ES-I3 (cell line): ENCODE results near the gene AMN.

Experiments used
- H3K36me3 ChIP-seq: 2 replicates; pipeline ENCODE4 v1.6.1; 2013; ENCODE audit warnings: mild to moderate bottlenecking, low read length, control low read depth, moderate library complexity; ENCODE audit not compliant: insufficient read depth
- H3K4me1 ChIP-seq: 2 replicates; pipeline ENCODE4 v1.6.1; 2013; ENCODE audit warnings: mild to moderate bottlenecking, control low read depth, low read length; ENCODE audit not compliant: insufficient read depth
- H3K9ac ChIP-seq: 2 replicates; pipeline ENCODE4 v1.6.1; 2013; ENCODE audit warnings: low read depth, mild to moderate bottlenecking, low read length, moderate library complexity
- H3K9me3 ChIP-seq: 2 replicates; pipeline ENCODE4 v1.6.1; 2013; ENCODE audit warnings: mild to moderate bottlenecking, low read length, moderate library complexity; ENCODE audit not compliant: control insufficient read depth, insufficient read depth

Gene AMN

DNA sequence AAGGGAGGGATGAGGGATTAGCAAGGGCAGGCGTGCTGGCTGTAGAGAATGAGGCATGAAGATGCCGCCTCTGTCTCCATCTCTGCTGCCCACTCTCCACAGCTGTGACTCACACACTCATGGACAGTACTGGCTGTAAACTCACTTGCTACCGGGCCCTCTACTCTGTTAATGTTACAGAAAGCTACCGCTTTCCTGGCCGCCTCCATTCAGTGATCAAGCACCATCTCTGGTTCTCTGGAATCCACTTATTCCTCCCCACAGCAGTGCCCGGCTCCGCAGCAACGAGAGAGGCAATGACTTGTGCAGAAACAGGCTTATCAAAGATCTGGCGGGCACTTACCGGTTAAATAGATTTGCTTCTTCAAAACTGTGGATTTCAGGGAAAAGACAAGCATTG is 34.8 kb downstream of the AMN start:
- Histone ChIP-seq H3K9ac (no peak overlapping the region), H3K36me3 (peaks cover 27% of the 10 kb centered on the region), H3K9me3 (no peaks in the 10 kb centered on the region), H3K4me1 (no peaks in the 10 kb centered on the region; the same call in 1 of the 2 replicates)

DNA sequence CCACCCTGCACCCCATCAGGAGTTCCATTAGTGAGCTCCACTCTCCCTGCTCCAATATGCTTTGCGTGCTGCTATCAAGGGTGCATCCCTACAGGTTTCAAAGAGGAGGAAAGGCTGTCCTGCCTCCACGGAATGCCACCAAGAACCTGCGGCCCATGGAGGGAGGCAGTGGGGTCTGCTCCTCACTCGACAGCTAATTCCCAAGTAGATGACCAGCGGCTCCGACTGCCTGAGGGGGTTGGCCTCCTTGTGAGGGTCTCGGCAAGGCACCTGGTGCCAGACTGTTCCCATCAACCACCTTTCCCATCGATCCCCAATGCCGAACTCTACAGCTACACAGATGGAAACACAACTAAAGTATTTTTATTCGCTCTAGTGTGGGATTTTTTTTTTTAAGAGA is 36.0 kb downstream of the AMN start:
- H3K9me3 ChIP-seq, result no peaks in the 10 kb centered on the region
- peaks cover 33% of the 10 kb centered on the region for H3K36me3 ChIP-seq
- H3K4me1 ChIP-seq, result no peaks in the 10 kb centered on the region
- no peak overlapping the region for H3K9ac ChIP-seq

DNA sequence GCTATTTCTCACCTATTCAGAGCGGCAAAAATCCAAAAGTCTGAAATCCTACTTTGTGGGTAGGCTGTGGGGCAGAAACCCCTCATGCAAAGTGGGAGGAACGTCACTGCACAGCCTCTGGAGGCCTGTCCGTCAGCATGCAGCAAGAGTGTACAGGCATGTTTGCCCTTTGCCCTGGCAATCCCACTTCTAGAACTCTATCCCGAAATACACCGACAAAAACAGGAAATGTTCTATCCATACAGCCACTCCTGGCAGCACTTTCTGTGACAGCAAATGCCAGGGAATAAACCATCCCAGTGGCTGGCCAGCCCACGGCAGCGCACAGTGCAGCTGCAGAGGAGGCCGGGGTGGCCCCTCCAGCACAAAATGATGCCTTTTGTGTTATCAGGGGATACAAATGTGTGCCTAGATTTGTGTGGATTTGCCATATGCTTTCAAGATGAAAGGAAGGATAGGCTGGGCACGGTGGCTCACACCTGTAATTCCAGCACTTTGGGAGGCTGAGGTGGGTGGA is 39.7 kb downstream of the AMN start:
- no peak overlapping the region for H3K9ac ChIP-seq
- no peaks in the 10 kb centered on the region for H3K9me3 ChIP-seq
- H3K36me3 ChIP-seq, result peaks cover 36% of the 10 kb centered on the region
- no peaks in the 10 kb centered on the region for H3K4me1 ChIP-seq

DNA sequence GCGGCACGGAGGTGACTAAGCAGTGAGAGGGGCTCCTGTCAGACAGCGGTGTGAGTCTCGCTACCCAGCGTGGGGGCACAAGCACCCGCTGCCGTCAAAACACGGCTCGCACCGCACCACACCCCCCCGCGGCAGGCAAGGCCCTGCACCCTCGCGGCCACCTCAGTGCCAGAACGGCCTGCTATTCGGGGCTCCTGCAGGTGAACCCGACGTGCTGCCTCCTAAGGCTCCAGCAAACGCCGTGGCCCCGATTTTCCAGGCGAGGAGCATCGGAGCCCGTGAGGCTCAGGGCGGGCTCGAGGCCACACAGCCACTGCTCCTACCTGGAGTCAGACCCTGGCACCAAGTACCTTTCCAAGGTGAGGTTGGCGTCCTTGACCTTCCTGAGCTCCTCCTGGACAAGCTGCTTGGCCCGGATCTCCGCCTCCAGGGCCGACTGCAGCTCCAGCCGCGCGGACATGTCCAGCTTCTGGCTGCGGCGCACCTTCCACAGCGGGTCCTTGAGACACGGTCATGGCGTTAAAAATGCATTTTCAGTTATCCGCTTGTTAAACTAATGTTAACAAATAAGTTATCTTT is 41.8 kb downstream of the AMN start:
- H3K36me3 ChIP-seq, result peaks cover 39% of the 10 kb centered on the region

DNA sequence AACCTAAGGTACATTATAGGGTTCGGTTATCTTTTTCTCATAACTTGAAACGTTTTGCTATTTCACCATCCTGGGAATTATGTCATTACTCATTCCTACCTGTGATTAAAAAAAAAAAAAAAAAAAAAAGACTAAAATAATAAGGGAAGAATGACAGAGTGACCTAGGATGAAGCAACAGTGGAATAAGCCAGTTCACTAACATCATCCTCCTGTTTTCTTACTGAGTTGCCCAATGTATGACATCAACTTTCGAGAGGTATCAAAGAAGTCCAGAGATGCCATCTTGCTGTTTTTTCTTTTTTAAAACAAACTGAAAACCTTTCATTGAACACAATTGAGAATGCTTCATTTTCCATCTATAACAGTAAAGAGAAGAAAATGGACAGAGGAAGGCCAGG is 42.8 kb downstream of the AMN start:
- no peaks in the 10 kb centered on the region for H3K4me1 ChIP-seq
- peaks cover 40% of the 10 kb centered on the region for H3K36me3 ChIP-seq
- no peak overlapping the region for H3K9ac ChIP-seq
- H3K9me3 ChIP-seq, result no peaks in the 10 kb centered on the region

More for the DNA sequence above, 41.8 kb downstream of the AMN start:
- H3K9me3 ChIP-seq, result no peaks in the 10 kb centered on the region
- H3K4me1 ChIP-seq, result no peaks in the 10 kb centered on the region
- H3K9ac ChIP-seq, result no peak overlapping the region

DNA sequence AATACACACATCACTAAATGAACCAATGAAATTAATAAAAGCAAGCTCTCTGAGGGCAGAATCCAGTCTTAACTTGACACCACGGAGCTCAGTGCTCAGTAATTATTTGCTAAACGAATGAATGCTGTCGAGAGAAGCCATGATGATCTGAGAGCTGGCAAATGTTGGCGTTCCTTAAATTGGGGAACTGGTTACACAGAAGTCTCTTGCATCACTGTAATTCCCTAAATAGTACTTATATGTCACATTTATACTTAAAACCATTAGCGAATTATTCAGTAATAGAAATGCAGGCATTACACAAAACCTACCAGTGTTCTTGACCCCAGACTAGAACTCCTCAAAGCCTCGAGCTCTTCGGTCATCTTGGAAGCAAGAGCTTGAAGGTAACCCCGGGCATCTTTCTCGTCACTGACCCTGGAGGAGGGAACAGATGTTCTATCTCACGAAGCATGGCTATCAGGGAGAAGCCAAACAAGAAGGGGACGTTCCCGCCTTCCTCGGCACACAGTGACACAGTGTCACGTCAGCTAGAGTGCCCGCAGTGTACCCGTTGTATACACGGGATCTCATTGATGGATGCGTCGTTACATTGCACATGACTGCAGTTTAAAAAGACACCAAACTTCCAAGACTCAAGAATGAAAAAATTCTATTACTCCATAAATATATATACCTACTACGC is 43.6 kb downstream of the AMN start:
- Histone ChIP-seq H3K4me1 (no peaks in the 10 kb centered on the region), H3K36me3 (peaks cover 45% of the 10 kb centered on the region)

DNA sequence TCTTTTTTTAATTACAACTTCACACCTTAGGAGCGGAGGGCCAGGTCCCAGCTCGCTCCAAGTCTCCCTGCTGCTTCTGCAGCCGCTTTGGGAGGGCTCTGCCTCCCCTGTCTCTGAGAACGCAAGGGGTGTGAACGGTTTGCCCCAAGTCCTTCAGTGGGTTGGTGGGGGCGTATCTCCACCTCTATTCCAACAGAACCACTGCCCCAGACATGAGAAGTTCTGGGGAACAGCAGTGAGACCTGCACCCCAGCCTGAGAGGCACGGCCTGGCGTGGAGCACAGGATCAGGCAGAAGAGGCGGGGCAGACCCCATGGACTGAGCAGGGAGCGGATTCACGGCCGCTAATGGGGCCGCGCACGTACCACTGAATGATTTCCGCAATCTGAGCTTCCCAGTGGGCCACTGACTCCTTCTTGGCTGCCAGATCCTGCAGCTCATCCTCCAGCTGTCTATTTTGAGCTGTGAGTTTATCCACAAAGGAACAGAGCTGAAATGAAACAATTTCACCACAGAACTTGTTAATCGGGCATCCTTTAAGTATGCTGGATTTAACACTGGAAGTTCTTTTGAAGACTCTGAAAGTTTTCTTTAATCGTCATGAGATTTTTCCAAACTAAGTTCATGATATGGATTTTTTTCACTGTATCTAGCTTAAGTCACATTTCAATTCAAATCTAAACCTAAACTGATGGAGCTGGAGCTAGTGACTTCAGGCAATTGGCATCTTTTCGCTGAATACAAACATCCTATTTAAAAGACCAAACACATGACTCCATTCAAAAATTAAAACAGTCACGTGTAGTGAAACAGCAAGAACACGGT is 44.4 kb downstream of the AMN start:
- no peaks in the 10 kb centered on the region for H3K9me3 ChIP-seq
- no peaks in the 10 kb centered on the region for H3K4me1 ChIP-seq
- peaks cover 48% of the 10 kb centered on the region for H3K36me3 ChIP-seq

More for the DNA sequence above, 43.6 kb downstream of the AMN start:
- H3K9ac ChIP-seq, result no peak overlapping the region
- H3K9me3 ChIP-seq, result no peaks in the 10 kb centered on the region

DNA sequence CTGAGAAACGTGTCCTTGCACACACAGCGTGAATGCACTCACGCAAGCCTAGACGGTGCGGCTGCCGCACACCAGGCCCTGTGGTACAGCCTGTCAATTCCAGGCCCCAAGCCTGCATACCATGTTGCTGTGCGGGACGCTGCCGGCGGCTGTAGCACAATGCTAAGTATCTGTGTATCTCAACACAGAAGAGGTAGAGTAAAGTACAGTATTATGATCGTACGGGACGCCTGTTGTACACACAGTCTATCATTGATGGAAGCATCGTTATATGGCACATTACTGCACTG is 45.0 kb downstream of the AMN start:
- H3K4me1 ChIP-seq, result no peaks in the 10 kb centered on the region
- H3K9me3 ChIP-seq, result no peaks in the 10 kb centered on the region
- H3K9ac ChIP-seq, result no peak overlapping the region
- peaks cover 44% of the 10 kb centered on the region for H3K36me3 ChIP-seq

More for the DNA sequence above, 44.4 kb downstream of the AMN start:
- no peak overlapping the region for H3K9ac ChIP-seq

DNA sequence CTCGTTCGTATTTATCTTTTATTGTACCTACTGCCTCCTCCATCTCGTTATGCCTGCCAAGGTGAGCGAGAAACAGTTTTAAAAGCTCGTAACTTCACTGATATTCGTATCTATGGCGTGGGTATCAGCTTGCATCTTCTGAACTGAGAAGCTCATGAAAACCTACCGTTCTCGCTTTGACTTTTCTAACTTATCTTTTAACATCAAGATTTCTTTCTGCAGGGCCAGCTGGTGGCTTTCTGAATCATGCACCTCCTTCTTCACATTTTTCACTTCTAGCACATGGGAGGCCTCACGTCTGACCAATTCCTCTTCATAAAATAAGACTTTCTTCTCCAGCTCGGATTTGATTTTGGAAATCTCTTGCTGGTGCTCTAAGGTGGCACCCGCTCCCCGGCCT is 45.8 kb downstream of the AMN start:
- Histone ChIP-seq H3K9me3 (no peaks in the 10 kb centered on the region), H3K9ac (no peak overlapping the region), H3K36me3 (peaks cover 41% of the 10 kb centered on the region), H3K4me1 (no peaks in the 10 kb centered on the region)

DNA sequence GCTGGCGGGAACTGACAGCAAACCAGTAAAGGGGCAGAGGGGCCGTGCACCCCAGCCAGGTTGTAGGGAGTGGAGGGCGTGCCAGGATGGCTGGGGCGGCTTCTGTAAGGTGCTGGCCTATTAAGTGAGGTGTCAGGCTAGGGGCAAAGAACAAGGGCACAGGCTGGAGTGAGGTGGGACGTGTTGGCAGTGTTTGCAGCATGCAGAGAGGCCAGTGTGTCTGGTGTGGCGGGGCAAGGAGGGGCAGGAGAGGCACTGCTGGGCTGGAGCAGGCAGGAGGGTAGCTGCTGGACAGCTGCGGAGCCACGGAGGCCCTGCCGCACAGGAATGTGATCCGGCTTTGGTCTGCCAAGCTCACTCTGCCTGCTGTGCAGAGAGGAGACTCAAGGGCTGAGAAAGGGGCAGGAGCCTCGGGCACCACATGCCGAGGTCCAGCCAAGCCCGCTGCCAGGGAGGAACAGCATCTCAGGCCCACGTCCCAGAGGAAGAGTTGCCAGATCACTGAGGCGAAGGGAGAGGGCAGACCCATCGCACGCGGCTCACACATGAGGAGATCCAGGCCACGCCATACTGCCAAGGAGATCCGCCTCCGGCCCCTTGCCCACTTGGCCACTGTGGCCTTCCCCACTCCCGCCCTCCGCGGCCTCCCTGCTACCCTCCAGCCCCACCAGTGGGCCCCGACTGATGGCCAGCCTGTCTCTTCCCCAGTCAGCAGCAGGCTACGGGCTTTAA is 46.8 kb downstream of the AMN start:
- H3K9ac ChIP-seq, result no peak overlapping the region
- H3K4me1 ChIP-seq, result no peaks in the 10 kb centered on the region
- no peaks in the 10 kb centered on the region for H3K9me3 ChIP-seq
- H3K36me3 ChIP-seq, result peaks cover 35% of the 10 kb centered on the region

DNA sequence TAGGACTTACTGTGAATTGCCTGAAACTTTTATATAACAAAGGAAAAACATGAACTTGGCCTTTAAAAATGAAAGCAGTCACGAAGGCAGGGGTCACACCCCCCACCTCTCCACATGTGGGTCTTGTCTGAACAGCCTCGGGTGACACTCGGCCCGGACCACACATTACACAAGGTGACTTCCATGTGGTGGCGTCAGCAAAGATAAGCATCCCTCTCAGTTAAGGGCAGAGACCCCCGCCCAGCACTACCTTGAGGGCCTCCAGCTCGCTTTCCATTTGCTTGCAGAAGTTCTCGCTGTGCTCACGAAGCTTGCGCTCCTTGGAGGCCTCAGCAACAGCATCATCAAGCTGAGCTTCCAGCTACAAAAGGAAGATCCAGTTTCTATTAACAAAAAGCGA is 47.4 kb downstream of the AMN start:
- H3K9ac ChIP-seq, result no peak overlapping the region
- H3K36me3 ChIP-seq, result peaks cover 35% of the 10 kb centered on the region
- H3K9me3 ChIP-seq, result no peaks in the 10 kb centered on the region
- H3K4me1 ChIP-seq, result no peaks in the 10 kb centered on the region

DNA sequence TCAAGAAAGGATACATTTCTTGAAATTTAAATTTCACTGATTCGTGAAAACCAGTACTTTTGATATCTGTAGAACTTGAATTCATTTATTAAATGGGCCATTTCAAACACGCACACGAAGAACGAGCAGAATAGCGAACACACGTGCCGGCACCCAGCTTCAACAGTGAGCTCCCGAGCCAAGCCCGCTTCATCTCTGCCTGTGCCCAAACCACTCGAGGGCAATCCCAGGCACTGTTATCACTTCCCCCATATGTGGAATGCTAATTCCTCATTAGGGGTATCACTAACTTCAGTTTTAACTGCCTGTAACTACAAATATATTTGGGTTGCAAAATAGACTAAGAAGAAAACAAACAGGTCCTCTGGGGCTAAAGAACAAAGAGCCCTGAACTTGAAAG is 48.0 kb downstream of the AMN start:
- Histone ChIP-seq H3K9me3 (no peaks in the 10 kb centered on the region), H3K36me3 (peaks cover 37% of the 10 kb centered on the region), H3K9ac (no peak overlapping the region), H3K4me1 (no peaks in the 10 kb centered on the region)

DNA sequence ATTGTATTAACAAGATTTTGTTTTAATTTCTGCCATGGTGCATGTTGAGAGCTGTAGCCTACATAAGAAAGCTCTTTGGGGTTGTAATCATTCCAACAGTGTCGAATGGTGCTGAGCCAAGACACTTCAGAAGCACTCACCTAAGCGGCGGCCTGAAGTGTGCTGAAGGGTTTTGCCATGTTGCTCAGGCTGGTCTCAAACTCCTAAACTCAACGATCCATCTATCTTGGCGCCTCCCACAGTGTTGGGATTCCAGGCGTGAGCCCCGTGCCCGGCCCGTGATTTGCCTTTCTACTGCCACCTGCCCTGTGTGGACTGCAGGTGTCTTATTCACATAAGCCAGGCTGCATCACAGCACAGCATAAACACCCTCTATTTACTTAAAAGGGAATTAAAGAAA is 48.9 kb downstream of the AMN start:
- Histone ChIP-seq H3K9ac (no peak overlapping the region), H3K36me3 (peaks cover 36% of the 10 kb centered on the region), H3K9me3 (no peaks in the 10 kb centered on the region), H3K4me1 (no peaks in the 10 kb centered on the region)

DNA sequence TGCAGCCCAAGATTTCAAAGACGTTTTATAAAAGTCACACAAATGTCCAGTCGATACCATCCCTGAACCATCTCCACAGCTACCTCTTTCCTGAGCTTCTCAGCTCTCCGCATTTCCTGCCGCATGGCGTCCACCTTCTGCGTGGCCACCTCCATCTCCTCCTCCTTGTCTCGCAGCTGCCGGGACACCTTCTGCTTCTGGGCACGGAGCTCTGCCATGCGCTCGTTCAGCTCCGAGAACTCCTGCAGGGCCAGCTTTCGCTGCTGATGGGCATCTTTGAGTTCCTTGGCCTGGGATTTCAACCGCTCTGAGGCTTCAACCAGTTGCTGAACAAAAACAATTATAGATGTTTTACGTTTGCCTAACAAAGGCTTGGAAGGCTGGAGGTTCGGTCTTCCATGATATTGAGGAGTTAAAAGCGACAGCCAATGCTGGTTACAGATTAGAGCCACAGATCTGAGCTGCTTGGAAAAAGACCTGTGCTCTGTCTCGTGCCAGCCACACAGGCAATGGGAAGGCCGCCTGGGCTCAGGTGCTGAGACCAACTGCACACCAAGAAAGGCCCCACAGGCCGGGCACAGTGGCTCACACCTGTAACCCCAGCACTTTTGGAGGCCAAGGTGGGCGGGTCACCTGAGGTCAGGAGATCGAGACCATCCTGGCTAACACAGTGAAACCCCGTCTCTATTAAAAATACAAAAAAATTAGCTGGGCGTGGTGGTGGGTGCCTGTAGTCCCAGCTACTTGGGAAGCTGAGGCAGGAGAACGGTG is 49.6 kb downstream of the AMN start:
- H3K9me3 ChIP-seq, result no peaks in the 10 kb centered on the region
- peaks cover 32% of the 10 kb centered on the region for H3K36me3 ChIP-seq
- H3K4me1 ChIP-seq, result no peaks in the 10 kb centered on the region
- H3K9ac ChIP-seq, result no peak overlapping the region
